Measurements from ENCODE around the gene TNFRSF21. TPM values are rescaled to one million over a fixed set of nuclear protein-coding genes. Genes with fewer than 3 reads are reported as not detected.

TNFRSF21 gene
- total RNA-seq, 1 donor: 1.4 TPM

- no peaks in the 10 kb centered on the region for H4K20me1 ChIP-seq (ENCODE audit: insufficient read depth, low read length)
- no peak overlapping the region for H2AFZ ChIP-seq (ENCODE audit: low read length)
- no peak overlapping the region for H3K4me3 ChIP-seq (ENCODE audit: insufficient read depth, low read length)
- H3K27ac ChIP-seq (ENCODE audit: low read depth, low read length): no peak overlapping the region
- no peak for TF ChIP-seq CTCF (IDR thresholded peaks at IDR 0.05; ENCODE audit: extremely low read depth, low read depth, low read length)
- no peaks in the 10 kb centered on the region for H3K36me3 ChIP-seq (ENCODE audit: insufficient read depth, low read length)
- no peaks in the 10 kb centered on the region for H3K79me2 ChIP-seq (ENCODE audit: insufficient read depth, low read length)
- H3K9me3 ChIP-seq (ENCODE audit: low read depth, low read length): no peaks in the 10 kb centered on the region
- no peaks in the 10 kb centered on the region for H3K27me3 ChIP-seq (ENCODE audit: insufficient read depth, low read length)
- no peaks in the 10 kb centered on the region for H3K4me1 ChIP-seq (ENCODE audit: insufficient read depth, low read length)
- DNase-seq (ENCODE audit: insufficient read length, low spot score, missing footprints): no peak
- no peak overlapping the region for H3K4me2 ChIP-seq (ENCODE audit: insufficient read depth, low read length)
These were observed 41.9 kb upstream of the TNFRSF21 start for GRCh38 chr6:47351621-47352020.

GRCh38 chr6:47349931-47350330 lies 40.2 kb upstream of the TNFRSF21 start:
- Histone ChIP-seq H3K9me3 (ENCODE audit: low read depth, low read length) (no peaks in the 10 kb centered on the region), H4K20me1 (ENCODE audit: insufficient read depth, low read length) (no peaks in the 10 kb centered on the region), H3K27me3 (ENCODE audit: insufficient read depth, low read length) (no peaks in the 10 kb centered on the region), H3K79me2 (ENCODE audit: insufficient read depth, low read length) (no peaks in the 10 kb centered on the region), H3K27ac (ENCODE audit: low read depth, low read length) (no peak overlapping the region), H2AFZ (ENCODE audit: low read length) (no peak overlapping the region), H3K4me1 (ENCODE audit: insufficient read depth, low read length) (no peaks in the 10 kb centered on the region), H3K4me3 (ENCODE audit: insufficient read depth, low read length) (no peak overlapping the region), H3K36me3 (ENCODE audit: insufficient read depth, low read length) (no peaks in the 10 kb centered on the region), H3K4me2 (ENCODE audit: insufficient read depth, low read length) (no peak overlapping the region)
- no peak for TF ChIP-seq CTCF (IDR thresholded peaks at IDR 0.05; ENCODE audit: extremely low read depth, low read depth, low read length)
- DNase-seq (ENCODE audit: insufficient read length, low spot score, missing footprints): no peak

GRCh38 chr6:47348316-47348863 lies 38.7 kb upstream of the TNFRSF21 start:
- no peaks in the 10 kb centered on the region for H3K4me1 ChIP-seq (ENCODE audit: insufficient read depth, low read length)
- H3K9me3 ChIP-seq (ENCODE audit: low read depth, low read length): no peaks in the 10 kb centered on the region
- no peaks in the 10 kb centered on the region for H3K79me2 ChIP-seq (ENCODE audit: insufficient read depth, low read length)
- H4K20me1 ChIP-seq (ENCODE audit: insufficient read depth, low read length): no peaks in the 10 kb centered on the region
- no peak overlapping the region for H3K4me2 ChIP-seq (ENCODE audit: insufficient read depth, low read length)
- H3K36me3 ChIP-seq (ENCODE audit: insufficient read depth, low read length): no peaks in the 10 kb centered on the region
- no peaks in the 10 kb centered on the region for H3K27me3 ChIP-seq (ENCODE audit: insufficient read depth, low read length)
- no peak overlapping the region for H3K4me3 ChIP-seq (ENCODE audit: insufficient read depth, low read length)
- no peak for TF ChIP-seq CTCF (IDR thresholded peaks at IDR 0.05; ENCODE audit: extremely low read depth, low read depth, low read length)
- H3K27ac ChIP-seq (ENCODE audit: low read depth, low read length): no peak overlapping the region
- no peak overlapping the region for H2AFZ ChIP-seq (ENCODE audit: low read length)
- no peak for DNase-seq (ENCODE audit: insufficient read length, low spot score, missing footprints)

GRCh38 chr6:47345761-47346160 lies 36.1 kb upstream of the TNFRSF21 start:
- Histone ChIP-seq H3K4me2 (ENCODE audit: insufficient read depth, low read length) (no peak overlapping the region), H3K27me3 (ENCODE audit: insufficient read depth, low read length) (no peaks in the 10 kb centered on the region), H3K79me2 (ENCODE audit: insufficient read depth, low read length) (no peaks in the 10 kb centered on the region), H3K27ac (ENCODE audit: low read depth, low read length) (no peak overlapping the region), H3K4me3 (ENCODE audit: insufficient read depth, low read length) (no peak overlapping the region), H3K4me1 (ENCODE audit: insufficient read depth, low read length) (no peaks in the 10 kb centered on the region), H4K20me1 (ENCODE audit: insufficient read depth, low read length) (no peaks in the 10 kb centered on the region), H3K9me3 (ENCODE audit: low read depth, low read length) (no peaks in the 10 kb centered on the region), H2AFZ (ENCODE audit: low read length) (no peak overlapping the region), H3K36me3 (ENCODE audit: insufficient read depth, low read length) (no peaks in the 10 kb centered on the region)
- no peak for DNase-seq (ENCODE audit: insufficient read length, low spot score, missing footprints)
- TF ChIP-seq CTCF (IDR thresholded peaks at IDR 0.05; ENCODE audit: extremely low read depth, low read depth, low read length): no peak

Measured in osteoblast (primary cell).